IPS-15b (cell line): Measurements from ENCODE around the gene SFRP2.

Experiments
- H3K27me3 ChIP-seq: one replicate; pipeline ENCODE4 v1.6.1; 2013; ENCODE audit warnings: low read length; ENCODE audit not compliant: control insufficient read depth, insufficient read depth
- H3K36me3 ChIP-seq: one replicate; pipeline ENCODE4 v1.6.1; 2013; ENCODE audit warnings: low read length; ENCODE audit not compliant: control insufficient read depth, insufficient read depth
- H3K4me1 ChIP-seq: one replicate; pipeline ENCODE4 v1.6.1; 2013; ENCODE audit warnings: mild to moderate bottlenecking, low read length; ENCODE audit not compliant: control insufficient read depth, insufficient read depth
- H3K4me3 ChIP-seq: one replicate; pipeline ENCODE4 v1.5.1; 2013; ENCODE audit warnings: low read depth, low read length
- H3K9ac ChIP-seq: one replicate; pipeline ENCODE4 v1.6.1; 2013; ENCODE audit warnings: low read depth, mild to moderate bottlenecking, low read length
- H3K9me3 ChIP-seq: one replicate; pipeline ENCODE4 v1.6.1; 2013; ENCODE audit warnings: mild to moderate bottlenecking, low read length; ENCODE audit not compliant: control insufficient read depth, insufficient read depth

SFRP2 gene

GRCh38 chr4:153764601-153765368, 24.1 kb downstream of the SFRP2 start:
- Histone ChIP-seq H3K9me3 (no peaks in the 10 kb centered on the region), H3K4me3 (no peak overlapping the region)

GRCh38 chr4:153763404-153763803, 25.5 kb downstream of the SFRP2 start:
- no peak overlapping the region for H3K4me3 ChIP-seq
- no peaks in the 10 kb centered on the region for H3K36me3 ChIP-seq
- no peaks in the 10 kb centered on the region for H3K9me3 ChIP-seq
- H3K4me1 ChIP-seq = peaks cover 13% of the 10 kb centered on the region
- no peak overlapping the region for H3K9ac ChIP-seq
- peaks cover 23% of the 10 kb centered on the region for H3K27me3 ChIP-seq

More at GRCh38 chr4:153764601-153765368, 24.1 kb downstream of the SFRP2 start:
- H3K9ac ChIP-seq = no peak overlapping the region
- peaks cover 17% of the 10 kb centered on the region for H3K27me3 ChIP-seq
- no peaks in the 10 kb centered on the region for H3K36me3 ChIP-seq
- H3K4me1 ChIP-seq = peaks cover 6% of the 10 kb centered on the region

DNA sequence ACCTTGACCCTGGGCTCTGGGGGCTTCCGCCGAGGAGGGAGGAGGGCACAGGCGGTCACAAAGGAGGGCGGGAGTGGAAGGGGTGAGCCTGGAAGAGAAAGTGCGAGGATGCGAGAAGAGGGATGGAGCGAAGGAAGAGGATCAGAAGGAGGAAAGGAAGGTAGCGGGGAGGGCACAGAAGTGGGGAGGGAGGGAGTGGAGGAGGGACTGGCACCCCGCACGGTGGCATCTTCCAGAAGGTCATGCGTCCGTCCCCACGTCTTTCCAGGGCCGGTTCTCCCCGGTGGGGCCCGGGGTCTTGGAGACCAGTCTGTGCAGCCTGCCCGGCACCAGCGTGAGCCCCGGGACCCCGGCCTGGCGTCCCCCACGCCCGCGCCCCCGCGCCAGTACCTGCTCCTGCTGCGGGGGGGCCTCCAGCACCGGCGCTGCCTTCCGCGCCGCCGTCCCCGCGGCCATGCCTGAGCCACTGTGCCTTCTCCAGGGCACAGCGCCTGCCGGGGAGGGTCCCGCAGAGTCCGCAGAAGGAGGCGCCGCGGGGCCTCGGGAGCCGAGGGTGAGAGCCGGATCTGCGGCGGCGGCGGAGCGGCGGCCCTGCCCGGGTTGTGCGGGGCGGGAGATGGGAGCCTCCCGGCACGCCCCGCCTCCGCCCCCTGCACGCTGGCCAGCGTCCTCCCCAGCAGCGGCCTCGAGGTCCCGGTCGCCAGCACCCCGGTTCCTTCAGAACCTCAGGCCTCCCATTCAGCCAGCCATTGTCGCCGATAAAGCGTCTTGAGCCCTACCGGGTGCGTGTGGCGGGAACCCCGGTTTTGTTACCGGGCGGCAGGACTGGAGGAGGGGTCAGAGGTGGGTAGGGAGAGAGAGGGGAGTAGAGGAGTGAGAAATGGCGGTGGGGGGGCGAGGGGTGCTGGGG, 29.2 kb downstream of the SFRP2 start, which contains the start of gene RNF175:
Gene RNF175, minus strand, starts transcription at position 618 of the 910 bp plus-strand sequence. Its CDS starts 162 bp downstream, at position 456.
- H3K36me3 ChIP-seq = no peaks in the 10 kb centered on the region
- peaks cover 24% of the 10 kb centered on the region for H3K4me1 ChIP-seq
- peak within 1 kb of the TSS; percentile 86 for H3K4me3 ChIP-seq
- no peaks in the 10 kb centered on the region for H3K9me3 ChIP-seq
- H3K27me3 ChIP-seq = peaks cover 23% of the 10 kb centered on the region
- peak within 1 kb of the TSS; percentile 66 for H3K9ac ChIP-seq

DNA sequence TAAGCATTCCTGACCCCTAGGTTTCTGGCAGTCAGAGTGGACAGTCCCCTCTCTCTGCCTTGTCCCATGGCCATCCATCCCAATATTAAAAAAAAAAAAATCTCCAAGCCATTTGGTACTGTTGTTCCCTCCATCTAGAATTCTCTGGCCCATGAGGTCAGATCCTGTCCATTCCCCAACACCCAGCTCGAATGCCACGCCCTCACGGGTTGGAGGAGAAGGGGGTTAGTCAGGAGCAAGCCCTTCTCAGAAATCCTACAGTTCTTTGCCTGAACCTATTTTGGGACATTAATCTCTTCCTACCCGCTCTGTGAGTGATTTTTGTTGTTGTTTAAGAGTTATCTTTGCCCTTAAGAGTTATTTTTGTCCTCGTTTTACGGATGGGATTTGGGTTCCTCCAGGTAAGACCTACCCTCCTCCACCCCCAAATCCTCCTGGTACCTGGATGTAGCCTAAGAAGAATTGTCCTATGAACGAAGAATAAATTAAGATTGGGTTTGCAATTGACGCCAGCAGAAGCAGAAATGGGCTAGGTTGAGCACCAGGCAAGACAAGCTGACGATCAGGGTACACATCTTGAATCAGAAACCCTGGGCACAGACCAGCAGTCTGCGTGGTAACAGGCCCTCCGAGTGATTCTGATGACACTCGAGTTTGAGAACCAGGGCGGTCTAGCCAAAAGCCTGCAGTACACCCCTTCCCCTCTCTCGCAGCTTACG, 30.0 kb downstream of the SFRP2 start:
- Histone ChIP-seq H3K9me3 (no peaks in the 10 kb centered on the region), H3K9ac (peak overlapping the region; percentile 66), H3K4me3 (peak overlapping the region; percentile 86), H3K27me3 (peaks cover 23% of the 10 kb centered on the region), H3K36me3 (no peaks in the 10 kb centered on the region), H3K4me1 (peaks cover 21% of the 10 kb centered on the region)

DNA sequence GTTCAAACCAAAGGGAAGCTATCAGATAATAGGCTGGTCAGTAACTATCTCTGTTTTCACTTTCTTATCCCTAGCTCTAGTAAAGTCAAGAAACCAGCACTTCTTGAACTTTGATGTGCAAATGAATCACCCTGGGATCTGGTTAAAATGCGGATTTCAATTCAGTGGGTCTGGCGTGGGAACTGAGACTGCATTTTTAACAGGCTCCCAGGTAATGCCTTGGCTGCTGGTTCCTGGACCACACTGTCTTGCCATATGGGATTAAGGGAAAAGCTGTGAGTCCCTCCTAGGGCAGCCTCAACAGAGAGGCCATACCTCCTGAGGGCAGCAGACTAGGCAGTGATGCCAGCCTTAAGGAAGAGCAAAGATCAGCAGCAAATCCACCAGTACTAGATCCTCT, 30.7 kb downstream of the SFRP2 start:
- H3K27me3 ChIP-seq = peaks cover 23% of the 10 kb centered on the region
- no peak overlapping the region for H3K9ac ChIP-seq
- H3K4me1 ChIP-seq = peaks cover 21% of the 10 kb centered on the region
- H3K4me3 ChIP-seq = peak overlapping the region; percentile 86
- H3K36me3 ChIP-seq = no peaks in the 10 kb centered on the region
- H3K9me3 ChIP-seq = no peaks in the 10 kb centered on the region

- Histone ChIP-seq H3K4me3 (no peak overlapping the region), H3K36me3 (no peaks in the 10 kb centered on the region), H3K9ac (no peak overlapping the region)
These were observed 31.5 kb downstream of the SFRP2 start for GRCh38 chr4:153757407-153757806.

DNA sequence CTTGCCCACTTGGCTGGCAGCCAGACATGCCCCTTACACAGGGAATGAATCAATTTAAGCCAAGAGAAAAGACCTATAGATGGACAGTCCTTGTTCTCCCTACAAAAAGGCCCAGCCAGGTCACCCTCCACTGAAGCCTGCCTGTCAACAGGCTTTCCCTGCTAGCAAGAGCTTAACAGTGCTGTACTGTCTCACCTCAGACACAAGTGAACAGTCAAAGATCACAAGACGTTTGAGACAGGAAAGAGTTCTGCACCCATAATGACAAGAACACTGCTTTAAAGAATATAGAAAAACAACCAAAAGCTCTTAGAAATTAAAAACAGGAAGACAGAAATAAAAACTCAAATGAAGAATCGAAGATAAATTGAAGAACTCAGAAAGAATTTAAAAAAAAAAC, 33.7 kb downstream of the SFRP2 start:
- H3K27me3 ChIP-seq = peaks cover 7% of the 10 kb centered on the region
- no peaks in the 10 kb centered on the region for H3K36me3 ChIP-seq
- H3K9ac ChIP-seq = no peak overlapping the region
- H3K9me3 ChIP-seq = no peaks in the 10 kb centered on the region
- peaks cover 21% of the 10 kb centered on the region for H3K4me1 ChIP-seq
- H3K4me3 ChIP-seq = no peak overlapping the region

More at GRCh38 chr4:153757407-153757806, 31.5 kb downstream of the SFRP2 start:
- Histone ChIP-seq H3K9me3 (no peaks in the 10 kb centered on the region), H3K4me1 (peaks cover 21% of the 10 kb centered on the region), H3K27me3 (peaks cover 23% of the 10 kb centered on the region)

DNA sequence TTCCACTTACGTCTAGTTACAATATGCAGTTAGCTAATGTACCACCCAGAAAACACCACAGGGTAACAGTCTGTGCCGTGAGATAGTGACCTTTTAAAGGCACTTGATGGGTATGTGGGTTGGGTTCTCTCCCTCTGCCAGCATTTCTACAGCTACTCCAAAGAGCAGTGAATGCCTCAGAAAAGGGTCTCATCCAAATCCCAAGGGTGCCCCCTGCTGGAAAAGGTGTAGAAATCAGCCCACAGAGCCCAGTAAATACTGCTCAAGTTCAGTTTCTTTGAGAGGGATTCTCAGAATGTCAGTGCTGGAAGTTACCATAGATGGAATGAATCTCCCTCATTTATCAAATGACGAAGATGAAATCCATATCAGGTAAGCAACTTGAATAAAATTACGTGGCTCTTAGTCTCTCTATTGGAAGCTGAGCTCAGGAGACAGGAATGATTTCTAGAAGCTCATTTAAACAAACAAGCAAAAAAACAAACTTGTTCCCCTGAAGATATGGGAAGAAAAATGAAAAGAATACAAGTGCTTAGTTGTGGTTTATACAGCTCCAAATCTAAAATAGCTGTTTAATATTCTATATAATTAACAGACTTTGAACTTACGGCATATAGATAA, 38.6 kb downstream of the SFRP2 start:
- Histone ChIP-seq H3K27me3 (no peaks in the 10 kb centered on the region), H3K9me3 (no peaks in the 10 kb centered on the region), H3K4me1 (no peaks in the 10 kb centered on the region), H3K9ac (no peak overlapping the region), H3K4me3 (no peak overlapping the region), H3K36me3 (no peaks in the 10 kb centered on the region)

- H3K4me1 ChIP-seq = no peaks in the 10 kb centered on the region
- no peaks in the 10 kb centered on the region for H3K27me3 ChIP-seq
- no peak overlapping the region for H3K9ac ChIP-seq
- H3K9me3 ChIP-seq = no peaks in the 10 kb centered on the region
- no peaks in the 10 kb centered on the region for H3K36me3 ChIP-seq
- H3K4me3 ChIP-seq = no peak overlapping the region
These were observed 40.5 kb downstream of the SFRP2 start for GRCh38 chr4:153748378-153748777.

DNA sequence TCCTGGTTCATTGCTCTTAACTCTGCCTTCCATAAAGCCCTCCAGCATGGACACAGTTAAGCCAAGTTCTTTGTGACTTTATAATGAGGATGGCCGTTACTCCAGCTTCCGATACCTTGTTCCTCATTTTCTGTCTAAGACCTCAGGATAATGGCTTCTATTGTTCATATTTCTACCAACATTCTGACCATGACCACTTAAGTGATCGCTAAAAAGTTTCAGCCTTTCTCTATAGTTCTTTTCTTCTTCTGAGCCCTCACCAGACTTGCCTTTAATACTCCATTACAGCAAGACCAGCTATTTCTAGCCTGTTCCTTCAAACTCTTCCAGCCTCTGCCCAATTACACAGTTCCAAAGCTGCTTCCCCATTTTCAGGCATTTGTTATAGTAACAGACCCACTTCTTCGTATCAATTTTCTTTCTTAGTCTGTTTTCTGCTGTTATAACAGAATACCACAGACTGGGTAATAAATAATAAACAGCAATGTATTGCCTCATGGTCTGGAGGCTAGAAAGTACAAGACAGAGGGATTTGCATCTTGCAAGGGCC, 41.4 kb downstream of the SFRP2 start:
- Histone ChIP-seq H3K9ac (no peak overlapping the region), H3K36me3 (no peaks in the 10 kb centered on the region), H3K4me3 (no peak overlapping the region), H3K4me1 (no peaks in the 10 kb centered on the region), H3K27me3 (no peaks in the 10 kb centered on the region), H3K9me3 (no peaks in the 10 kb centered on the region)

DNA sequence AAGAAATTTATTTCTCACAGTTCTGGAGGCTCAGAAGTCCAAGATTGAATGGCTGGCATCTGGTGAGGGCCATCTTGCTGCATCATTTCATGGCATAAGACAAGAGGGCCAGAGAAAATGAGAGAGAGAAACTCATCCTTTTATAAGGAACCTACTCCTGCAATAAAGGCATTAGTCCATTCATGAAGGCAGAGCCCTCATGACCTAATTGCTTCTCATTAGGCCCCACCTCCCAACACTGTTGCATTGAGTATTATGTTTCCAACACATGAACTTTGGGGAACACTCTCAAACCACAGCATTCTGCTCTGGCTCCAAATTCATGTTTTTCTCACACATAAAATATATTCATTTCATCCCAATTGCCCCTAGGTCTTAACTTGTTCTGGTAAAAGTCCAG, 43.2 kb downstream of the SFRP2 start:
- Histone ChIP-seq H3K9me3 (no peaks in the 10 kb centered on the region), H3K9ac (no peak overlapping the region), H3K4me1 (no peaks in the 10 kb centered on the region), H3K36me3 (no peaks in the 10 kb centered on the region), H3K4me3 (no peak overlapping the region), H3K27me3 (no peaks in the 10 kb centered on the region)
